H9 (cell line): ENCODE results near the gene C2orf92. TPM values are rescaled to one million over a fixed set of nuclear protein-coding genes. Genes with fewer than 3 reads are reported as not detected.
A peak's percentile ranks its signal among the peaks of the same experiment; 100 is the strongest.

Experiments
- DNase-seq: peaks from one replicate; pipeline ENCODE4 v3.0.0-alpha.2; 2017
- H2AFZ ChIP-seq: one replicate; pipeline ENCODE4 v1.6.1; 2013; ENCODE audit warnings: mild to moderate bottlenecking, low read length, control low read depth, moderate library complexity
- H2AK5ac ChIP-seq: 2 replicates; pipeline ENCODE4 v1.6.1; 2013; ENCODE audit warnings: low read length, control low read depth, mixed read lengths; ENCODE audit not compliant: insufficient read length
- H2BK120ac ChIP-seq: one replicate; pipeline ENCODE4 v1.6.1; 2013; ENCODE audit warnings: low read depth, mild to moderate bottlenecking, low read length, control low read depth, inconsistent platforms; ENCODE audit not compliant: poor library complexity, severe bottlenecking
- H2BK12ac ChIP-seq: 2 replicates; pipeline ENCODE4 v1.6.1; 2013; ENCODE audit warnings: low read length, control low read depth, mixed read lengths, low read depth; ENCODE audit not compliant: insufficient read length
- H2BK15ac ChIP-seq: 2 replicates; pipeline ENCODE4 v1.6.1; 2013; ENCODE audit warnings: low read depth, low read length, control low read depth
- H2BK20ac ChIP-seq: one replicate; pipeline ENCODE4 v1.6.1; 2013; ENCODE audit warnings: low read depth, mild to moderate bottlenecking, low read length, control low read depth, inconsistent platforms; ENCODE audit not compliant: poor library complexity, severe bottlenecking
- H2BK5ac ChIP-seq: 2 replicates; pipeline ENCODE4 v1.6.1; 2013; ENCODE audit warnings: low read length, control low read depth, mixed read lengths; ENCODE audit not compliant: insufficient read length
- H3K14ac ChIP-seq: 2 replicates; pipeline ENCODE4 v1.6.1; 2013; ENCODE audit warnings: low read length, control low read depth; ENCODE audit not compliant: insufficient read depth
- H3K18ac ChIP-seq: 2 replicates; pipeline ENCODE4 v1.6.1; 2013; ENCODE audit warnings: low read depth, mild to moderate bottlenecking, mixed read lengths, low read length, control low read depth; ENCODE audit not compliant: insufficient read length
- H3K23ac ChIP-seq: 2 replicates; pipeline ENCODE4 v1.6.1; 2013; ENCODE audit warnings: low read length, control low read depth, mixed read lengths, low read depth; ENCODE audit not compliant: insufficient read length
- H3K23me2 ChIP-seq: 2 replicates; pipeline ENCODE4 v1.6.1; 2013; ENCODE audit warnings: low read depth, mild to moderate bottlenecking, mixed read lengths, low read length, control low read depth; ENCODE audit not compliant: insufficient read length, poor library complexity, severe bottlenecking
- H3K27ac ChIP-seq: 2 replicates; pipeline ENCODE4 v1.5.1; 2013; ENCODE audit warnings: low read length, control low read depth, mixed read lengths, low read depth; ENCODE audit not compliant: insufficient read length
- H3K27me3 ChIP-seq: 2 replicates; pipeline ENCODE4 v1.6.1; 2013; ENCODE audit warnings: low read length, control low read depth, inconsistent platforms; ENCODE audit not compliant: insufficient read depth
- H3K4ac ChIP-seq: 2 replicates; pipeline ENCODE4 v1.6.1; 2013; ENCODE audit warnings: low read depth, mild to moderate bottlenecking, control low read depth, inconsistent platforms, low read length, moderate library complexity
- H3K4me1 ChIP-seq: 2 replicates; pipeline ENCODE4 v1.6.1; 2013; ENCODE audit warnings: low read length, control low read depth, inconsistent platforms; ENCODE audit not compliant: insufficient read depth
- H3K4me2 ChIP-seq: 2 replicates; pipeline ENCODE4 v1.6.1; 2013; ENCODE audit warnings: low read length, control low read depth, mixed read lengths; ENCODE audit not compliant: insufficient read length, insufficient read depth
- H3K56ac ChIP-seq: 2 replicates; pipeline ENCODE4 v1.6.1; 2013; ENCODE audit warnings: low read depth, mild to moderate bottlenecking, mixed read lengths, low read length, control low read depth; ENCODE audit not compliant: insufficient read length
- H3K79me1 ChIP-seq: 2 replicates; pipeline ENCODE4 v1.6.1; 2013; ENCODE audit warnings: low read depth, mild to moderate bottlenecking, moderate library complexity, low read length, control low read depth, inconsistent platforms; ENCODE audit not compliant: insufficient read depth, poor library complexity, severe bottlenecking
- H3K79me2 ChIP-seq: 2 replicates; pipeline ENCODE4 v1.6.1; 2013; ENCODE audit warnings: low read length, control low read depth, inconsistent platforms; ENCODE audit not compliant: insufficient read depth
- H3K9ac ChIP-seq: 2 replicates; pipeline ENCODE4 v1.6.1; 2013; ENCODE audit warnings: low read length, control low read depth, mixed read lengths; ENCODE audit not compliant: insufficient read length; ENCODE audit errors: extremely low read depth
- H3K9me3 ChIP-seq: one replicate; pipeline ENCODE4 v1.6.1; 2013; ENCODE audit warnings: low read depth, low read length, inconsistent platforms; ENCODE audit not compliant: control insufficient read depth
- H3T11ph ChIP-seq: one replicate; pipeline ENCODE4 v1.6.1; 2013; ENCODE audit warnings: mild to moderate bottlenecking, low read length, control low read depth, inconsistent platforms
- H4K20me1 ChIP-seq: one replicate; pipeline ENCODE4 v1.6.1; 2013; ENCODE audit not compliant: control insufficient read depth, insufficient read length, insufficient read depth
- H4K5ac ChIP-seq: 2 replicates; pipeline ENCODE4 v1.6.1; 2013; ENCODE audit warnings: low read depth, mild to moderate bottlenecking, mixed read lengths, low read length, control low read depth; ENCODE audit not compliant: insufficient read length
- H4K8ac ChIP-seq: replicated peaks from 2 replicates; pipeline ENCODE4 v1.6.1; 2013; ENCODE audit warnings: low read length, control low read depth, mixed read lengths, low read depth; ENCODE audit not compliant: insufficient read length
- H4K91ac ChIP-seq: 2 replicates; pipeline ENCODE4 v1.6.1; 2013; ENCODE audit warnings: low read depth, mild to moderate bottlenecking, moderate library complexity, mixed read lengths, low read length, control low read depth; ENCODE audit not compliant: insufficient read length
- H3K27ac Mint-ChIP-seq, 3 experiments: 2 replicates in 2 of 3; 3 replicates in 1 of 3; pipeline ENCODE4 v1.8.0; 2020 to 2021; ENCODE audit warnings: mixed read lengths in 3 of 3, mild to moderate bottlenecking in 1 of 3, moderate library complexity in 1 of 3
- H3K27me3 Mint-ChIP-seq: 2 replicates; pipeline ENCODE4 v1.8.0; 2021; ENCODE audit warnings: low read depth, mild to moderate bottlenecking, moderate library complexity, mixed read lengths
- H3K36me3 Mint-ChIP-seq, 3 experiments: 2 replicates in 2 of 3; 3 replicates in 1 of 3; pipeline ENCODE4 v1.8.0; 2020 to 2021; ENCODE audit warnings: low read depth in 3 of 3, mixed read lengths in 3 of 3; ENCODE audit not compliant: insufficient read depth in 1 of 3
- H3K4me1 Mint-ChIP-seq, 2 experiments: 2 replicates each; pipeline ENCODE4 v1.8.0; 2020; ENCODE audit warnings: mixed read lengths in 2 of 2
- H3K4me3 Mint-ChIP-seq, 2 experiments: 2 replicates in 1 of 2; 3 replicates in 1 of 2; pipeline ENCODE4 v1.8.0; 2020 to 2021; ENCODE audit warnings: mild to moderate bottlenecking in 2 of 2, mixed read lengths in 2 of 2, moderate library complexity in 1 of 2
- H3K9me3 Mint-ChIP-seq, 2 experiments: 2 replicates in 1 of 2; 3 replicates in 1 of 2; pipeline ENCODE4 v1.8.0; 2020; ENCODE audit warnings: mild to moderate bottlenecking in 2 of 2, mixed read lengths in 2 of 2, moderate library complexity in 1 of 2
- WGBS: extraction: QIAGEN DNeasy Blood & Tissue Kit; methylation state at CpG from one replicate; pipeline ENCODE4 v1.1.7; 2013; ENCODE audit warnings: missing lambda C conversion rate, low lambda C conversion rate, mixed read lengths; ENCODE audit not compliant: insufficient read length; ENCODE audit errors: extremely low coverage; 5-methylcytosine and 5-hydroxymethylcytosine counted together
- total RNA-seq: library from RNA; stranded (reverse); gene quantifications from 2 replicates; pipeline ENCODE4 v1.2.1, GENCODE V29; 2021
- TF ChIP-seq, protein P1 (sequence below): fragments of 200-600 bp; sonication (generic); conservative IDR thresholded peaks from 3 replicates; pipeline ENCODE4 v1.8.0; 2021; ENCODE audit warnings: antibody characterized with exemption, mild to moderate bottlenecking

Gene C2orf92
- total RNA-seq, 1 experiment from 2014 or later: 7.3 TPM

DNA sequence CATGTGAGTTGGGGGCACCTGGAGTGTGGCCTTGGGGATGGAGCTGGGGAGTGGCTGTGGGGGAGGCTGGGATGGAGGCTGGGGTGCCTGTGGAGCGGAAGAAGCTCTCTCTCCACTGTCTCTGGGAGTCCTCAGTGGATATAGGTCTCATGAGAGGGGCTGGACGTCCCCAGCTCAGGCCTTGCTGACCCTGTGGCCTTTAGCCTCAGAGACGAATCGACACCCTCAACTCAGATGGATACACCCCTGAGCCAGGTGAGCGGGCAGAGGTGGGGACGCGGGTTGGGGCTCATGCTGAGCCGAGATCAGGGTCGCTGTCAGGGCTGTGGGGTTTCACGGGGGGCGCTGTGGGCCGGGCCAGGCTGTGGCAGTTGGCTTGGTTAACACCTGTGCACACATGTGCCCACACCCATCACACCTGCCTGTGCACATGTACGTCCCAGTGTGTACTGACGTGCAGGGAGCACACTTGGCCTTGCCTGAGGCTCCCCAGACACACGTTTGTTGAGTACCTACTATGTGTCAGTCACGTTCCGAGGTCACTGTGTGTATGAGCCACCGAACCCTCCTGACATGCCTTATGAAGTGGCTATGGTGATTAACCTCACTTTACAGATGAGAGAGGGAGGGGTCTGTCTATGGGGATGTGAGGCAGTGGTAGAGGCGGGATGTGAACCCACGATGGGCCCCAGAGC is 64.0 kb downstream of the C2orf92 start:
- H3K9me3 Mint-ChIP-seq: peaks cover 0 to 2% of the 10 kb centered on the region in 2 experiments; a peak in 3 of 5 replicates
- H3K4me2 ChIP-seq: no peak overlapping the region
- no peak overlapping the region for H2BK15ac ChIP-seq
- H3K14ac ChIP-seq: peak overlapping the region; percentile 33; the same call in 1 of the 2 replicates
- H3K79me2 ChIP-seq: no peaks in the 10 kb centered on the region
- no peak overlapping the region for H3K4me3 Mint-ChIP-seq
- peaks cover 0 to 2% (median 0%) of the 10 kb centered on the region in 3 experiments; a peak in 2 of 7 replicates for H3K36me3 Mint-ChIP-seq
- H3K79me1 ChIP-seq: no peaks in the 10 kb centered on the region
- H3K23me2 ChIP-seq: no peaks in the 10 kb centered on the region
- no peak overlapping the region for H2BK12ac ChIP-seq
- WGBS: no CpG with 5 or more reads among the region's 20 CpGs
- no peak overlapping the region for H2AK5ac ChIP-seq
- H4K8ac ChIP-seq: no peak overlapping the region
- peaks cover 2% of the 10 kb centered on the region; the same call in 1 of the 2 replicates for H3K27me3 Mint-ChIP-seq
- no peak overlapping the region for H3K18ac ChIP-seq
- no peak overlapping the region for H4K5ac ChIP-seq
- no peak overlapping the region for H2AFZ ChIP-seq
- H3K9me3 ChIP-seq: no peaks in the 10 kb centered on the region
- H3K56ac ChIP-seq: no peak overlapping the region
- TF ChIP-seq, protein P1, sequence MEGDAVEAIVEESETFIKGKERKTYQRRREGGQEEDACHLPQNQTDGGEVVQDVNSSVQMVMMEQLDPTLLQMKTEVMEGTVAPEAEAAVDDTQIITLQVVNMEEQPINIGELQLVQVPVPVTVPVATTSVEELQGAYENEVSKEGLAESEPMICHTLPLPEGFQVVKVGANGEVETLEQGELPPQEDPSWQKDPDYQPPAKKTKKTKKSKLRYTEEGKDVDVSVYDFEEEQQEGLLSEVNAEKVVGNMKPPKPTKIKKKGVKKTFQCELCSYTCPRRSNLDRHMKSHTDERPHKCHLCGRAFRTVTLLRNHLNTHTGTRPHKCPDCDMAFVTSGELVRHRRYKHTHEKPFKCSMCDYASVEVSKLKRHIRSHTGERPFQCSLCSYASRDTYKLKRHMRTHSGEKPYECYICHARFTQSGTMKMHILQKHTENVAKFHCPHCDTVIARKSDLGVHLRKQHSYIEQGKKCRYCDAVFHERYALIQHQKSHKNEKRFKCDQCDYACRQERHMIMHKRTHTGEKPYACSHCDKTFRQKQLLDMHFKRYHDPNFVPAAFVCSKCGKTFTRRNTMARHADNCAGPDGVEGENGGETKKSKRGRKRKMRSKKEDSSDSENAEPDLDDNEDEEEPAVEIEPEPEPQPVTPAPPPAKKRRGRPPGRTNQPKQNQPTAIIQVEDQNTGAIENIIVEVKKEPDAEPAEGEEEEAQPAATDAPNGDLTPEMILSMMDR: no peak
- no peaks in the 10 kb centered on the region for H4K20me1 ChIP-seq
- no peak overlapping the region for H3K9ac ChIP-seq
- H3K23ac ChIP-seq: no peak overlapping the region
- H4K91ac ChIP-seq: no peak overlapping the region
- H3T11ph ChIP-seq: no peak overlapping the region
- H3K27me3 ChIP-seq: no peaks in the 10 kb centered on the region
- no peaks in the 10 kb centered on the region for H3K4me1 ChIP-seq
- no peak overlapping the region for H3K4ac ChIP-seq
- H3K4me1 Mint-ChIP-seq: no peaks in the 10 kb centered on the region
- no peak overlapping the region for H2BK5ac ChIP-seq
- H2BK120ac ChIP-seq: no peak overlapping the region
- no peak overlapping the region for H3K27ac ChIP-seq
- H3K27ac Mint-ChIP-seq: peak overlapping the region in 1 of 3 experiments; percentile 82; a peak in 1 of 7 replicates
- H2BK20ac ChIP-seq: no peak overlapping the region
- DNase-seq: no peak
